NCI-H774 (cell line): ENCODE data around the gene NBL1.
"Not testable (repeated sequence)": the region's sequence is repeated elsewhere in the genome, so short reads cannot be mapped to it uniquely, and the experiment has no call there.

Experiments
- DNase-seq: peaks from one replicate; lab custom pipeline; 2025; lab: John Stamatoyannopoulos, UW

The NBL1 gene

GRCh38 chr1:19622204-19622603 lies 21.9 kb upstream of the NBL1 start:
- no peak for DNase-seq

- DNase-seq = no peak
Measured at GRCh38 chr1:19623523-19623922, 20.6 kb upstream of the NBL1 start.

- no peak for DNase-seq
Measured at GRCh38 chr1:19625291-19625937, 18.7 kb upstream of the NBL1 start.

GRCh38 chr1:19628879-19629278 lies 15.2 kb upstream of the NBL1 start:
- no peak for DNase-seq

- no peak for DNase-seq
Measured at GRCh38 chr1:19629357-19629756, 14.8 kb upstream of the NBL1 start.

- not testable (repeated sequence) for DNase-seq
Measured at GRCh38 chr1:19630192-19630591, 13.9 kb upstream of the NBL1 start.

GRCh38 chr1:19630720-19631395 lies 13.3 kb upstream of the NBL1 start:
- no peak for DNase-seq

GRCh38 chr1:19632211-19632610 lies 11.9 kb upstream of the NBL1 start:
- DNase-seq = no peak

GRCh38 chr1:19633106-19633505 lies 11.0 kb upstream of the NBL1 start:
- DNase-seq = no peak

- not testable (repeated sequence) for DNase-seq
Measured at GRCh38 chr1:19635064-19635463, 9.0 kb upstream of the NBL1 start.

GRCh38 chr1:19635646-19636045 lies 8.5 kb upstream of the NBL1 start:
- no peak for DNase-seq

GRCh38 chr1:19636065-19636464 lies 8.0 kb upstream of the NBL1 start:
- DNase-seq = no peak

GRCh38 chr1:19636749-19637148 lies 7.4 kb upstream of the NBL1 start:
- not testable (repeated sequence) for DNase-seq

GRCh38 chr1:19637606-19638005 lies 6.5 kb upstream of the NBL1 start:
- no peak for DNase-seq

- not testable (repeated sequence) for DNase-seq
Measured at GRCh38 chr1:19639228-19639627, 4.9 kb upstream of the NBL1 start.

- DNase-seq = no peak
Measured at GRCh38 chr1:19639999-19640362, 4.1 kb upstream of the NBL1 start.

- no peak for DNase-seq
Measured at GRCh38 chr1:19640363-19641316, 3.5 kb upstream of the NBL1 start.

GRCh38 chr1:19643121-19643520 lies 990 bp upstream of the NBL1 start:
- no peak for DNase-seq

GRCh38 chr1:19644395-19644680 lies 227 bp downstream of the NBL1 start:
- DNase-seq = no peak

- DNase-seq = no peak
Measured at GRCh38 chr1:19644681-19645410, 735 bp downstream of the NBL1 start.

GRCh38 chr1:19645411-19646251 lies 1.5 kb downstream of the NBL1 start:
- DNase-seq = no peak
